NCI-H1092 treated with DMSO at 0.1 percent for 48 hours (cell line): ENCODE results near the gene POU2F1.

ENCODE experiments used
- DNase-seq: peaks from one replicate; lab custom pipeline; 2025; lab: John Stamatoyannopoulos, UW

The POU2F1 gene

DNA sequence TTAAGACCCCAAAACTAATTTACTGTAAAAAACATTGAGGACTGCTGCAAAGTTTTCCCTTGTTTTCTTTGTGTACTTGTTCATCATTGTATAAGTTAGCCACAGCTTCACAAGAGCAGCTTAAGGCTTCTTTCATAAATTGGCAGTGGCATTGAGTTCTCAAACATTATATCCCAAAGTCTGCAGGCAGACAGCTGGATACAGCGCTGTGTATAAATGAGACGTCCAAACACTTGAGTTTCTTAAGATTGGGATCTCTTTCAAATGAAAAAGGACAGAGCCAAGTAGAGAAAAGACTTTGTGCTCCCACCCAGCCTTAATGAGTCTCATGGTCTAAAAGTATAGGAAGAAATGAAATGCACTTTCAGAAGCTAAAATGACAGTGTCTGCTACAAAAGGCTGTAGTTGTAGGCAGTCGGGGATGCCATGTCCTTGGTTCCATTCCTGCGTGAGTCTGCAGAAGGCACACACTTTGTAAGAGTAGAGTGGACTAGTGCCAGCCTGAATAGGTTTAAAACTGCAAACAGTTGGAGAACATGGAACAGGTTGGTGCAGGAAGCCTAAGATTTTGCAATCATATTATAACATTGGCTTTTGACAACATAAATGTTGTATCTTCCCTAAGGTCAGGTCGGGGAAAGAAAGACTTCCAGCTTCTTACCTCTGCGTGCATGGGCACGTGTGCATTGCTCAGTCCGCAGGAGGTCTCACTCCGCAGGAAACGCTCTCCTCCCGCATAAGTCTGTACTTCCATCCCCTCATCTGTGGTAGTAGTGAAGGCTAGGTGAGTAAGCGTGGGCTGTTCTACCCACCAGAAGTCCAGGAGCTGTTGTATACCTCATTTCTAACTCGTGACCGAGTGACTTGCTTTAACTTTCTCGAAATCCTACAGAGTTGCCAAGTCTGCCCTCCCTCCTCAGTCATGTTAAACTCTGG is 203.3 kb downstream of the POU2F1 start:
- DNase-seq = no peak

GRCh38 chr1:167425482-167425881 is 204.8 kb downstream of the POU2F1 start:
- DNase-seq = no peak

DNA sequence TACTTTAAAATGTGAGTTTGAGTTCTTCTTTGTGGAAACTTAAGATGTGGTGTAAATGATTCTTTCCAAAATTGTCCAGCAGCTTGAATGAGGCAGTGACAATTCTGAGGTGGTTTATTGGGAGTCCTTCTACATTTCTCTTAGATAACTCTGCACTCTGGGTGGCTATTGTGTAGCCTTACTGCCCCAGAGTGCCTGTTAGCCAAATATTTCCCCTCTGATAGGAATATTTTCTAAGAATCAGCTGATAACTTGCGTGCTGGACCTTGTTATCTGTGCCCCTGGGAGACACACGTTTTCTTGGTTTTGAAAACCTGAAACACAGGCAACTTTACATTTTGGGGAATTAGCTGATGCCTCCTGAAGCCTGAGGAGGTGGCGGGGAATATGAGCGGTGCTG is 206.0 kb downstream of the POU2F1 start:
- DNase-seq = no peak

DNA sequence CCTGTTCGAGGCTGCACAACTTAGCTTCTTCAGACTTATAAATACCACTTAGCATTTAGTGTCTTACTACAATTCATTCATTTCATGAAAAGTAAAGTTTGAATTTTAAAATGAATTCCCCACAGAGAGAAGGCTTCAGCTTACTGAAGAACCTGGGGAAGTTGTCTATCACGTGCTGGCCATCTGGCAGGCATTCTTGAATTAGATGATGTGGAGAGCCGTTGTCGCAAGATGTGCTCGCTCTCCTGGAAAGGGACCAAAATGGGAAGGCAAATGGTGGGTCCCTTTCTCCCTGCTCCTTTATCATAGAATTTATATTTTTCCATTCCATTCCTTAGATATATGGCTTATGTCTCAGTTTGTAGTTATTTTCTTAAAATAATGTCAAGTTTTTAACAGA is 207.2 kb downstream of the POU2F1 start:
- no peak for DNase-seq

DNA sequence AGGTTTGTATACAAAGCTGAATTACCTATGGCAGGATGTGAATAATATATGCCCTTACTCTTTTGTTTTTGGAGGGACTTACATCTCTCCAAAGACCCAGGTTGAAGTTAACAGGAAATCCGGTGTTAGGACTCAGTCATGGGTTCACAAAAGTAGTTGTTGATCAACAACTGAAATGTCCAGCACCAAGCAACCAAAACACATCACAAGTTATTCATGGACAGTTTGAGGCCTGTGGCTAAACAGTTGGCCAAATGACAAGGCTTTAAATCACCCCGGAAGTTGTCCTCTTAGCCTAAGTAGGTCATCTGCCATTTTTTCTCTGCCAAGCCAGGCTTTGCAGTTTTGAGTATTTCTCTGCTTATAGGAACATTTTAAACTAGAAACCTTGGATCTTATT is 207.7 kb downstream of the POU2F1 start:
- no peak for DNase-seq

DNA sequence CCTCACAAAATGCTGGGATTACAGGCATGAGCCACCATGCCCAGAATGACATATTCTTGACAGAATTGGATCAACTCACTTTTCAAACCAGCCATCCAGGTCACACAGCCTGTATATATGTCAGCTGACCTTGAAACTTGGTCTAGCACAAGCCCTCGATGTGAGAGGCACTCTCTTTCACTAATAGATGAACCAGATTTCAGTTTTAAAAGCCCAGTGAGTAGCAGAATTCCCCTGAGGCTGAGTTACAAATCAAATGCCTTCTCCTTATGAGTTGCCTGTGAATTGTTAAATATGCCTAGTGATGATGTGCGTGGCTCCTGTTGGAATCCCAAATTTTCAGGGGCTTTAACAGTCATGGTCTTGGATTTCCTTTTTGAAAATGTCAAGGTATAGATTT is 208.9 kb downstream of the POU2F1 start:
- no peak for DNase-seq

- DNase-seq = no peak
Measured at GRCh38 chr1:167430134-167430848, 209.6 kb downstream of the POU2F1 start.

GRCh38 chr1:167430849-167431242 is 210.2 kb downstream of the POU2F1 start:
- DNase-seq = no peak

DNA sequence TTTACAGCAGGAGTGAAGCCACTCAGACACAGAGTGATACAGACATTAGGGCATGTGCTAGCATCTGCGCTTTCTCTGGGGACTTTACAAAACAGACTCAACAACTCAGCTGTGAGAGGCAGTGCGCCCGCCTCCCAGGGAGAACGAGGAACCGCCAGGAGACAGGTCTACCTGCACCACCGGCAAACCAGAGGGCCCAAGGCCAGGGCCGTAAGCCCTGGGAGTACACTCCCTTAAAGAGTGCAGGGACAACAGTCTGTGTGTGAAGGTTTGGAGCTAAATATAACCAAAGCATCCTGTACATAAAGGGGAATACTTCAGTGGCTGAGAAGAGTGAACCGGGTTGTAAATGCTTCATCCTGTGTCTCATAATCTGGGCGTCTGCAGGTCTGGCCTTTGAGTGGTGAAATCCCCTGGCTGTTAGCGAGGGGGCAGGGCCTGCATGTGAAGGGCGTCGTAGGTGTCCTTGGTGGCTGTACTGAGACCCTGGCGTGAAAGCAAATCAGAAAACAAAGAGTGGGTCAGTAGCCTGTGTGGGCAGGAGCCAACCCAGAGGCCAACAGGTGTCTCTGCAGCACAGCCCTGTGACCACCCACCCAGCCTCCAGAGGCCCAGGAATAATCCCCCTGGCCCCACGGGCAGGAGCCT is 210.7 kb downstream of the POU2F1 start:
- DNase-seq = no peak

DNA sequence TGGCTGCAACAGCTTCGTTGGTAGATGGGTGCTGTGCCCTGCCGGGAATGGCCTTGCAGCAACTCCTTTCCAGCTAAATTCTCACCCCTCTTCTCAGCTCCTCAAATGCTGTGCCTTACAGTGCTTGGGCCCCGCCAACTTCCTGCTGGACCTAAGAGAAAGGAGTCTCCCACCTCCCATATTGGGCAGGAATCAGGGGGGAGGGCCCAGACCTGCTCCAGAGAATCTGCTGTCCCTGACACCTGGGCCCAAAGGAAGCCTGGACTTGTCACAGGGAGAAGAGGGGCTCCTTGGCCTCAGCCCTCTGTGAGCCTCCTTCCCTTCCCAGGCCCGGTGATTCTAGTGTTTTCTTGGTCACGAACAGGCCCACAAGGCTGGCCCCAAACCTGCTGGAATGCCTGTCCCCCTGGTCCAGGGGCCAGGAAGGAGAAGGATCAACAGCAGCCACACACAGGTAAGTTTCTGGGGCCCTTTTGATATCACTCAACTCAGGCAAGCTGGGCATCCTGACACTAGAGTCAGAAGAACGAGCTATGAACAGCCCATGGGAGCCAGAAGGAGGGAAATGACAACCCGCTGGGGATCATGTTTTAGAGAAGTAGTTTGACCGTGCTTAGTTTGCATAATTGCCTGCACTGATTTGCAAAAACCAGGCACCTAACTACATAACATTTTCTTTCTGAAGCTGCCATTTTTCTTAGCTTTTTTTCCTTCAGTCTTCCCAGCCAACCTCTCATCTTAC is 211.4 kb downstream of the POU2F1 start:
- no peak for DNase-seq

DNA sequence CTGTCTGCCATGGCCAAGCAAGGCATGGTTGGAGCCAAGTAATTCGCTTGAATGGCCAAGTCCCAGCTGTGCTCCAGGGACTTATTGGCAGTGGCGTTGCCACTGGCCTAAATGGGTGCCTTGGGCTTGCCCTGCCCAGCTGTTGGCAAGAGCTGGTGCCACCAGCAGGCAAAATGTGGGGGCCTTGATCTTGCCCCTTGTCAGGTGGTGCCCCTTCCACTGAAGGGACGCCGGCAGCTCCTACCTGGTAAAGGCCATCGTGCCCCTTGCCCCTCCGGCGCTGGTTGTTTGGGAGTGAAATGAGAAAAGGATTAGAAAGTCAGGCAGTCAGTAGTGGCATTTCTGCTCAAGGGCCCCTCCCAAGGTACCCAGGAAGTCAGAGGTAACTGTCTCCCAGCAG is 212.1 kb downstream of the POU2F1 start:
- no peak for DNase-seq

- no peak for DNase-seq
Measured at GRCh38 chr1:167433884-167434283, 213.2 kb downstream of the POU2F1 start.

- no peak for DNase-seq
Measured at GRCh38 chr1:167434306-167434705, 213.6 kb downstream of the POU2F1 start.

DNA sequence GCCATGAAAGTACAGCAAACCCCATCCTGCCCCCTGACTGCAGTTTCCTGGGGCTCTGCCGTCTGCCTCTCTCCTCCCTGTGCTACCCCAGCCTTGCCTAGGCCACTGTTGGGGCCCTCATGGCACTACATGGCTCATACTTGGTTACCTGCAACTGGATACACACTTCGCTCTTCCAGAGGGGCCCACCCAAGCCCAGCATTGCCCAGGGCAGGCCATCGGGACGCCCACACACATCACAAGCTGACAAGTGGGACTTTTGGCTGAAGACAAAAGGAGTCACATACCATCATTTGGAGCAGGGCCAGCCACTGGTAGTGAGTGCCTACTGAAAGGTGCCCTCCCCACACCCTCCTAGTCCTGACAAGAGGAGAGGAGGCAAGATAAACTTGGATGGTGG is 214.8 kb downstream of the POU2F1 start:
- DNase-seq = no peak

GRCh38 chr1:167438171-167439138 is 217.8 kb downstream of the POU2F1 start:
- no peak for DNase-seq

DNA sequence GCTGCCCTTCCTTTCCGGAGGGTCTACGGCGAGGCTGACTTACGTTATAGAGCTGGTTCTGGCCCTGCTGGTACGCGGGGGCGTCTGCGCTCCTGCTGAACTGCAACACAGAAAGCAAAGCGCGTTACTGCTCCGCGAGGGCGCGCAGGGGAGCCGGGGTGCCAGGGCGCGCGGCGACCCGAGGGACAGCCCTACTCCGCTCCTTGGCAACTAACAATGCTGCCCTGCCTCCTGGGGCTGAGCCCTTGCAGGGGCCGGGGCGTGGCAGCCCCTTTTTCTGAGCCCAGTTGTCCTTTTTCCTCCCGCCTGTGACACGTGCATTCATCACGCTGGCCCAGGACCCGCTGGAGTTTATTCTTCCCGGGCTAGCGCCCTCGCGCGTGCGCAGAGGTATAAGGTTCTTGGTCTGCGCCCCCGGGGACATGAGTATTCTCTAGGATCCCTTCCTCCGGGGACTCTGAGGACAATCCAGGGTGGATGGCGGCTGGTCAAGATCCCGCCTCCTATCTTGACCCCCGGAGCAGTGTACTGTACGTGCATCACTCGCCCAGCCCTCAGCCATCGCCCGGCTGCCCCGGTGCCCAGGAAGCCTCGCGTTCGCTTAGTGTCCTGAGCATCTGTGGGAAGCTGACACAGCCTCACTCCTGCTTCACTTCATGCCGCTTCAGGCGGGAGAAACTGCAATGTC is 218.8 kb downstream of the POU2F1 start:
- peak; percentile 67 for DNase-seq

GRCh38 chr1:167440345-167440744 is 219.7 kb downstream of the POU2F1 start:
- no peak for DNase-seq

DNA sequence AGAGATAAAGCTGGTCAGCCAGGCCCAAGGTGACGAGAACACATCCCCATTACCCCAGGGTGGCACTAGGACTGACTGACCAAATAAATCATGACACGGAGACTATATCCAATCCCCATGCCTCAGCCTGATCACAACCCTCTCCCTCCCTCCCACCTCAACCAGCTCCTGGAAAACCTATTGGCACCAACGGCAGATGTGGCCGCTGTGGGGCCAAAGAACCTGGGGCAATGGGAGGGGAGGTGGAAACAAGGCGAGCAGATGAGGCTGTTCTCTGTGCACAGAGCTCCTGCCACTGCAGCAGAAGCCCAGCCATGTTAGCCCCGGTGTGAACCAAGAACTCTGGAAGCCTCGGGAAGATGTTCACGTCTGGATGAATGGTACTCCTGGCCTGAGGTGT is 220.1 kb downstream of the POU2F1 start:
- no peak for DNase-seq

DNA sequence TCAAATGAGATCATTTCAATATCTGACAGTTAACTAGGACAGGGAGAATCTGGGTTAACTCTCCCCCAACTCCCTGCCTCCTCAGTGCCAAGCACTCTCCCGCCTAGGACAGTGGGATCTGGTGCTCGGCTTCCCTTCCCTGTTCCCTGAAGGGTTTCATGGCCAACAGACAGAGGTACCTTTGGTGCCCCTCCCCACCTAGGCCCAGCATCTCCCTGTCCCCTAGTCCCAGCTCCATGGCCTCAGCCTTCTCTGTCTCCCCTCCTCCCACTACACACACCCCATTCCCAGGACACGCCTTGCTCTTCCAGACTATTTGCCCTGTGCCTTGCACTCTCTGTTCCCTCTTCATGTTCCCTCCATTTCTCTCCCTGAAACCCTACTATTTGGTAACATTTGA is 220.5 kb downstream of the POU2F1 start:
- DNase-seq = no peak

DNA sequence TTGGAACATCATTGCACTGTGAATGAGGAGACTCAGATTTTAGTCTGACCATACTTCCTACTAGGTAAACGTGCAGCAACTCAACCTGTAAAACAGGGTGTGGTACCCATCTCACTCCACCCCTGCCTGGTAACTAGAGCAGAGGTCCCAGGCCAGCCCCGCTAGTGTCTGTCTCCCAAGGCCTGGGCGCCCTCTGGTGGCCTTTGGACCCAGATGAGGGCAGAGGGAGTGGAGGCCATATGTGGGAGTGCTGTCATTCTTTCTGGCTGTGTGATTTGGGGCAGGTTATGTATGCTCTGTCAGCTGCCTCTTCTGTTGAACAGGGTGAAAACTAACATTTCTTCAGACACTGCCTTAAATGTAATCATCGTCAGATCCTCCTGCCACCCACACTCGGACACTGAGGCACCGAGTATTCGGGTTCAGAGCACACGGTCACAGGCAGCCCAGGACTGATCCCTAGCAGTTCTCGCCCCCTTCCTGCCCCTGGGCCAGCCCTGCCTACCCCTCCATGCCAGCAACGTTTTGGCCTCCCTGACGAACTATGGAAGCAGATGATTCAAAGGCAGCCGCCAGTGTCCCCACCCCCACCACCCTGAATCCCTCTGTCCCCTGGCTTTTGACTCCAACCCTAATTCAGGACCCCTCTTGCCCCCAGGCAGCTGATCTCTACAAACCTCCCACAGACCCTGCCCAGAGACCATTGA is 221.6 kb downstream of the POU2F1 start:
- DNase-seq = peak; percentile 55
